Stomach (tissue), 9 donors: Measurements from ENCODE around the gene ATP8A2. TPM values are rescaled to one million over a fixed set of nuclear protein-coding genes. Genes with fewer than 3 reads are reported as not detected.

ENCODE experiments used
- DNase-seq, 2 donors: peaks; one replicate each; pipeline versions ENCODE4 v3.0.0 to v3.0.0-alpha.2; 2013 to 2019
- H3K27ac ChIP-seq, 5 donors: fragments of 200-600 bp in 4 of 5; sonication (generic) in 4 of 5; one replicate each; pipeline ENCODE4 v1.5.1; 2013 to 2019; ENCODE audit warnings: mild to moderate bottlenecking in 1 of 5, moderate library complexity in 1 of 5
- H3K27me3 ChIP-seq, 3 donors: fragments of 200-600 bp; sonication (generic); one replicate each; pipeline ENCODE4 v1.5.1; 2017 to 2019; ENCODE audit warnings: mixed run types in 1 of 3
- H3K36me3 ChIP-seq, 4 donors: fragments of 200-600 bp; sonication (generic); 1 replicate in 3 of 4; 2 replicates in 1 of 4; pipeline ENCODE4 v1.5.1; 2016 to 2019
- H3K4me1 ChIP-seq, 4 donors: fragments of 200-600 bp; sonication (generic); one replicate each; pipeline ENCODE4 v1.5.1; 2016 to 2019
- H3K4me3 ChIP-seq, 4 donors: fragments of 200-600 bp; sonication (generic) in 3 of 4; one replicate each; pipeline ENCODE4 v1.5.1; 2016 to 2019; ENCODE audit warnings: mild to moderate bottlenecking in 1 of 4
- H3K9me3 ChIP-seq, 4 donors: fragments of 200-600 bp; sonication (generic); one replicate each; pipeline ENCODE4 v1.5.1; 2016 to 2019
- EP300 ChIP-seq: sonication (generic); formaldehyde crosslinking; IDR thresholded peaks from one replicate; pipeline ENCODE4 v1.6.1; 2017; ENCODE audit warnings: antibody characterized with exemption
- POLR2A ChIP-seq, 4 donors: fragments of 450-650 bp; IDR thresholded peaks; one replicate each; pipeline ENCODE4 v1.6.1; 2016; ENCODE audit warnings: antibody characterized with exemption in 4 of 4, control low read depth in 2 of 4, mild to moderate bottlenecking in 1 of 4, moderate library complexity in 1 of 4
- POLR2AphosphoS5 ChIP-seq, 3 donors: sonication (generic); formaldehyde crosslinking; IDR thresholded peaks; one replicate each; pipeline ENCODE4 v1.6.1; 2016; ENCODE audit warnings: antibody characterized with exemption in 3 of 3
- WGBS, 5 donors: extraction: QIAGEN DNeasy Blood & Tissue Kit in 3 of 5; methylation state at CpG; one replicate each; pipeline versions ENCODE4 v1.1.5 to v1.1.7; 2013 to 2018; 5-methylcytosine and 5-hydroxymethylcytosine counted together
- intact Hi-C: fragments of 100-400 bp; cut with DNase I; formaldehyde crosslinking; loops from one replicate; pipeline ENCODE4 v1.15.1; 2023; ENCODE audit warnings: low total_unique reads
- polyA plus RNA-seq, 3 donors: library from polyadenylated mRNA; stranded (reverse); fragments of 200-250 nt; gene quantifications; one replicate each; pipeline ENCODE4 v1.2.3, GENCODE V29; 2013
- total RNA-seq, 5 donors: library from RNA; depleted of rRNA; stranded (reverse); fragments of >200 nt; gene quantifications; one replicate each; pipeline versions ENCODE4 v1.1.0 to v1.2.3, GENCODE V29; 2014 to 2016
- TF ChIP-seq, protein P1 (sequence below), 7 experiments: fragments of 450-650 bp in 4 of 7; fragments of 200-600 bp in 3 of 7; sonication (generic) in 3 of 7; IDR thresholded peaks; one replicate each; pipeline ENCODE4 v1.5.1; 2016 to 2019; ENCODE audit warnings: antibody characterized with exemption in 7 of 7, control low read depth in 2 of 7, mild to moderate bottlenecking in 1 of 7
- donor health status: healthy with polysubstance abuse.
- donor health status: Bipolar disorder and iron deficiency.
- donor health status: healthy.

ATP8A2 gene
- total and polyA plus RNA-seq, 8 donors = 0.12 to 3.5 (median 0.20) TPM; not detected in 3

DNA sequence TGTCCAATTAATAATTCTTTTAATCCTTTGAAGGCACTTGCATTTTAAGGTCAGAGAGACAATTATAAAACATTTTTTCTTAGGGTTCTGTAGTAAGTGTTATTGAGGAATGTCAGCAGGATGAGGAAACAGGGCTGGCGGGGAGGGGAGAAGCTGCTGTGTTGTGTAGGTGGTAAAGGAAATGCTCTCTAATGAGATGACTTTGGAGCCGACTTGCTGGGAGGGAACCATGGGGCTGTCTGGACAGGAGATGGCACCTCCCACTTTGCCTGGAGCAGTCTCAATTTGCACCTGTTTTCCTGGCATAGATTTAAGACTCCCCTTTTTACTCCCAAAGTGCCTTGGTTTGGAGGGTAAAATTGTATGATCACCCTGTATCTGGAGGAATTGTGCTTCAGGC, 230.4 kb downstream of the ATP8A2 start:
- no peak for TF ChIP-seq EP300
- TF ChIP-seq, protein P1, sequence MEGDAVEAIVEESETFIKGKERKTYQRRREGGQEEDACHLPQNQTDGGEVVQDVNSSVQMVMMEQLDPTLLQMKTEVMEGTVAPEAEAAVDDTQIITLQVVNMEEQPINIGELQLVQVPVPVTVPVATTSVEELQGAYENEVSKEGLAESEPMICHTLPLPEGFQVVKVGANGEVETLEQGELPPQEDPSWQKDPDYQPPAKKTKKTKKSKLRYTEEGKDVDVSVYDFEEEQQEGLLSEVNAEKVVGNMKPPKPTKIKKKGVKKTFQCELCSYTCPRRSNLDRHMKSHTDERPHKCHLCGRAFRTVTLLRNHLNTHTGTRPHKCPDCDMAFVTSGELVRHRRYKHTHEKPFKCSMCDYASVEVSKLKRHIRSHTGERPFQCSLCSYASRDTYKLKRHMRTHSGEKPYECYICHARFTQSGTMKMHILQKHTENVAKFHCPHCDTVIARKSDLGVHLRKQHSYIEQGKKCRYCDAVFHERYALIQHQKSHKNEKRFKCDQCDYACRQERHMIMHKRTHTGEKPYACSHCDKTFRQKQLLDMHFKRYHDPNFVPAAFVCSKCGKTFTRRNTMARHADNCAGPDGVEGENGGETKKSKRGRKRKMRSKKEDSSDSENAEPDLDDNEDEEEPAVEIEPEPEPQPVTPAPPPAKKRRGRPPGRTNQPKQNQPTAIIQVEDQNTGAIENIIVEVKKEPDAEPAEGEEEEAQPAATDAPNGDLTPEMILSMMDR (IDR thresholded peaks at IDR 0.05) = no peak
- Histone ChIP-seq H3K36me3 (no peaks in the 10 kb centered on the region), H3K9me3 (no peaks in the 10 kb centered on the region), H3K4me3 (no peak overlapping the region), H3K27me3 (no peaks in the 10 kb centered on the region), H3K27ac (no peak overlapping the region), H3K4me1 (no peaks in the 10 kb centered on the region)
- 40 to 51% (median 49%) methylated on average over 2 of the region's 2 CpGs for WGBS, 5 donors
- intact Hi-C loops = no loop called here
- DNase-seq = no peak

DNA sequence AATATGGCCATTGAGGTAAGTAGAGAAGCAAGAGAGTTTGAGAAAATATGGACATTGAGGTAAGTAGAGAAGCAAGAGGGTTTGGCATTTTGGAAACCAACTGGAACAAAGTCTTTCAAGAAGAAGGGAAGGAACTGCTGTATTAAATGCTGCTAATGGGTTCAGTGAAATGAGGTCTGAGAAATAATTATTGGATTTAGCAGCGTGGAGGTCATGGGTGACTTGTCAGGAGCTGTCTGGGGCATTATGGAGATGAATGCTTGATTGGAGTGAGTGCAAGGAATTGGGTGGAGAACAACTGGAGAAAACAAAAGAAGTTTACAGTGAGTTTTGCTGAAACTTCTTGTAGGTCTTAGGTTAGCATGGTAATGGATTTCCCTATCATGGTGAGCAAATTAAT, 232.3 kb downstream of the ATP8A2 start:
- Histone ChIP-seq H3K4me3 (no peak overlapping the region), H3K27me3 (no peaks in the 10 kb centered on the region), H3K27ac (no peak overlapping the region), H3K36me3 (no peaks in the 10 kb centered on the region), H3K4me1 (no peaks in the 10 kb centered on the region), H3K9me3 (no peaks in the 10 kb centered on the region)
- DNase-seq = no peak
- WGBS, 5 donors = 65 to 82% (median 70%) methylated on average over 1 of the region's 1 CpG
- TF ChIP-seq, protein P1 (IDR thresholded peaks at IDR 0.05) = no peak
- TF ChIP-seq POLR2AphosphoS5 (IDR thresholded peaks at IDR 0.05) (no peak), POLR2A (IDR thresholded peaks at IDR 0.05) (no peak), EP300 (no peak)
- intact Hi-C loops = no loop called here

DNA sequence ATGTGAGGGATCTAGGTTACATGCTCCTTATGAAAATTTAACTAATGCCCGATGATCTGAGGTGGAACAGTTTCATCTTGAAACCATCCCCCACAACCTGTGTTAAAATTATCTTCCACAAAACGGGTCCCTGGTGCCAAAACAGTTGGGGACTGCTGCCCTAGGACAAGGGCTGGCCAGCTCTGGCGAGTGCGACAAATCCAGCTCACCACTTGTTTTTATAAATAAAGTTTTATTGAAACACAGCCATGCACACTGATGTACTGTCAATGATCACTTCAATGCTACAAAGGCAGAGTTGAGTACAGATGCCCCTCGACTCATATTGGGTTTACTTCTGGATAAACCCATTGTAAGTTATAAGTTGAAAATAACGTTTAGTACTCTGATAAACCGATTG, 235.3 kb downstream of the ATP8A2 start:
- Histone ChIP-seq H3K9me3 (peaks cover 0 to 4% (median 0%) of the 10 kb centered on the region in 4 donors), H3K4me3 (no peak overlapping the region), H3K36me3 (no peaks in the 10 kb centered on the region), H3K27ac (no peak overlapping the region), H3K4me1 (no peaks in the 10 kb centered on the region), H3K27me3 (no peaks in the 10 kb centered on the region)
- intact Hi-C loops = no loop called here
- WGBS, 5 donors = 81 to 91% (median 88%) methylated on average over 7 of the region's 7 CpGs
- TF ChIP-seq EP300 (no peak), POLR2AphosphoS5 (IDR thresholded peaks at IDR 0.05) (no peak), POLR2A (IDR thresholded peaks at IDR 0.05) (no peak)
- TF ChIP-seq, protein P1 (IDR thresholded peaks at IDR 0.05) = no peak
- no peak for DNase-seq

DNA sequence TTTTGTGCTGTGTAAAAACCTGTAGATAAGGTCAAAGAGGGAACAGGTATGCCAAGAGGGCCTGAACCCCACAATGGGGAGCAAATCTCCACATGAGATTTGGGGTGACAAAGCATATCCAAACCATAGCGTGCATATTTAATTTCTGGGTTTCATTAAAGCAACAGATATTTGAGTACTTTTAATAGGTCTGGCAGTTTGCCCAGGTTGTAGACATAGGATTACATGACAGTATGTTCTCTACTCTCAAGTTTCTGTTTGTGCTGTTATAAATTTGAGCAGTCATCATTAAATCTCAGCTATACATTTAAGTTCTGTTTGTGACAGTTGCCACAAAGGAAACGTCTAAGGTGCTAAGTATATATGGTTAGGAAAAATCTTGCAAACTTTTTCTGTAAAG, 236.4 kb downstream of the ATP8A2 start:
- H3K4me3 ChIP-seq = no peak overlapping the region
- WGBS, 5 donors = 49 to 75% (median 70%) methylated on average over 2 of the region's 2 CpGs
- peaks cover 0 to 4% (median 0%) of the 10 kb centered on the region in 4 donors for H3K9me3 ChIP-seq
- intact Hi-C loops = no loop called here
- TF ChIP-seq POLR2A (IDR thresholded peaks at IDR 0.05) (no peak), POLR2AphosphoS5 (IDR thresholded peaks at IDR 0.05) (no peak), EP300 (no peak)
- TF ChIP-seq, protein P1 (IDR thresholded peaks at IDR 0.05) = no peak
- H3K27ac ChIP-seq = no peak overlapping the region
- DNase-seq = no peak
- H3K4me1 ChIP-seq = no peaks in the 10 kb centered on the region
- H3K27me3 ChIP-seq = no peaks in the 10 kb centered on the region
- no peaks in the 10 kb centered on the region for H3K36me3 ChIP-seq
